H1 (cell line): ENCODE measurements around the gene AIG1. TPM values are rescaled to one million over a fixed set of nuclear protein-coding genes. Genes with fewer than 3 reads are reported as not detected.

Experiments
- CHD2 ChIP-seq: IDR thresholded peaks from 2 replicates; pipeline ENCODE4 v1.6.1; 2012; ENCODE audit warnings: low read length, improper control_type of control experiment
- CHD7 ChIP-seq: fragments of 300-600 bp; sonication (generic); IDR thresholded peaks from 2 replicates; pipeline ENCODE4 v1.7.1; 2012; ENCODE audit warnings: low read length, moderate library complexity, mild to moderate bottlenecking, inconsistent platforms; ENCODE audit not compliant: insufficient replicate concordance
- CREB1 ChIP-seq: IDR thresholded peaks from 2 replicates; pipeline ENCODE4 v1.6.1; 2012; ENCODE audit warnings: inconsistent platforms
- MAX ChIP-seq: IDR thresholded peaks from 2 replicates; pipeline ENCODE4 v1.6.1; 2012; ENCODE audit warnings: inconsistent platforms
- SP1 ChIP-seq: IDR thresholded peaks from 2 replicates; pipeline ENCODE4 v1.6.1; 2011; ENCODE audit warnings: low read depth, low read length
- TAF1 ChIP-seq: IDR thresholded peaks from 2 replicates; pipeline ENCODE4 v1.6.1; 2011; ENCODE audit warnings: mild to moderate bottlenecking, low read depth, low read length
- YY1 ChIP-seq: IDR thresholded peaks from 2 replicates; pipeline ENCODE4 v1.6.1; 2011; ENCODE audit warnings: low read depth, mild to moderate bottlenecking, low read length
- polyA plus RNA-seq, 7 experiments: library from polyadenylated mRNA; depleted of rRNA in 3 of 7; stranded (reverse) in 5 of 7; unstranded in 2 of 7; fragments of >200 nt in 5 of 7; fragments of 200-250 nt in 2 of 7; gene quantifications; 1 replicate in 5 of 7; 2 replicates in 1 of 7; 4 replicates in 1 of 7; pipeline versions ENCODE4 v1.2.1 to v1.2.3, GENCODE V29; 2011 to 2013; ENCODE audit warnings: missing spikeins in 2 of 7, mixed read lengths in 2 of 7
- total RNA-seq: library from RNA; stranded (reverse); fragmentation: NEBNext Ultra II Directional; extraction: Animal tissue kit (Norgen Biotek cat#: 25700); gene quantifications from 2 replicates; pipeline ENCODE4 v1.2.1, GENCODE V29; 2021

Gene AIG1
- total and polyA plus RNA-seq, 2 of the 8 experiments (the other 6 are each of a cell fraction or from before 2014, with no cell fraction given) = 56.6 to 58.4 TPM

- TF ChIP-seq CHD7 (no peak), SP1 (no peak), CHD2 (no peak), TAF1 (no peak), YY1 (no peak), CREB1 (no peak), MAX (no peak)
- TF ChIP-seq, all 59 proteins: peak for 0
These were observed 123.0 kb downstream of the AIG1 start (continued) for GRCh38 chr6:143183666-143184065.
